Gastrocnemius medialis (tissue), 4 donors: Measurements from ENCODE around the gene MAG. TPM values are rescaled to one million over a fixed set of nuclear protein-coding genes. Genes with fewer than 3 reads are reported as not detected.

Experiments used
- ATAC-seq, 2 donors: fragments of 150-250 bp; one replicate each; pipeline ENCODE4 v1.9.1; 2016
- DNase-seq, 2 donors: peaks; one replicate each; pipeline ENCODE4 v3.0.0-alpha.2; 2019
- H3K27ac ChIP-seq, 4 donors: fragments of 200-600 bp; sonication (generic); 1 replicate in 1 of 4; 2 replicates in 3 of 4; pipeline ENCODE4 v1.5.1; 2016 to 2018; ENCODE audit warnings: mild to moderate bottlenecking in 2 of 4, moderate library complexity in 1 of 4
- H3K27me3 ChIP-seq, 3 donors: fragments of 200-600 bp; sonication (generic) in 2 of 3; 1 replicate in 1 of 3; 2 replicates in 2 of 3; pipeline versions ENCODE4 v1.5.1 to v1.6.0; 2016 to 2019; ENCODE audit warnings: mild to moderate bottlenecking in 1 of 3, moderate library complexity in 1 of 3
- H3K36me3 ChIP-seq, 2 donors: fragments of 200-600 bp; sonication (generic) in 1 of 2; one replicate each; pipeline ENCODE4 v1.5.1; 2017 to 2018
- H3K4me1 ChIP-seq, 2 donors: fragments of 200-600 bp; sonication (generic) in 1 of 2; one replicate each; pipeline ENCODE4 v1.5.1; 2016 to 2017; ENCODE audit warnings: mild to moderate bottlenecking in 2 of 2
- H3K4me3 ChIP-seq, 4 donors: fragments of 200-600 bp; sonication (generic) in 3 of 4; 1 replicate in 1 of 4; 2 replicates in 3 of 4; pipeline ENCODE4 v1.5.1; 2016 to 2019; ENCODE audit warnings: mild to moderate bottlenecking in 2 of 4
- H3K9me3 ChIP-seq, 3 donors: fragments of 200-600 bp; sonication (generic) in 2 of 3; 1 replicate in 1 of 3; 2 replicates in 2 of 3; pipeline ENCODE4 v1.5.1; 2016 to 2019
- CTCF ChIP-seq, 5 experiments: fragments of 450-650 bp in 3 of 5; fragments of 200-600 bp in 2 of 5; sonication (generic) in 2 of 5; IDR thresholded peaks in 4 of 5; conservative IDR thresholded peaks in 1 of 5; 1 replicate in 4 of 5; 2 replicates in 1 of 5; pipeline ENCODE4 v1.5.1; 2016 to 2019; ENCODE audit warnings: antibody characterized with exemption in 5 of 5, mild to moderate bottlenecking in 3 of 5, moderate library complexity in 3 of 5
- POLR2A ChIP-seq, 2 donors: fragments of 450-650 bp; IDR thresholded peaks; one replicate each; pipeline ENCODE4 v1.6.1; 2017; ENCODE audit warnings: antibody characterized with exemption in 2 of 2, mild to moderate bottlenecking in 2 of 2, moderate library complexity in 2 of 2
- in situ Hi-C, 4 donors: fragments of 200-750 bp; cut with MboI; loops; one replicate each; pipeline versions ENCODE4 v1.15.0 to v1.8.0; 2017; ENCODE audit warnings: low sequenced_read_pairs in 4 of 4
- intact Hi-C: fragments of 100-400 bp; cut with DNase I; formaldehyde crosslinking; loops from one replicate; pipeline ENCODE4 v1.15.1; 2023; ENCODE audit warnings: low total_unique reads
- total RNA-seq, 4 donors: library from RNA; depleted of rRNA; stranded (reverse); fragments of >200 nt; gene quantifications; one replicate each; pipeline versions ENCODE4 v1.1.0 to v1.2.3, GENCODE V29; 2016

Gene MAG
- total RNA-seq, 4 donors from 2014 or later: 0.24 to 1.5 TPM; not detected in 2

- Histone ChIP-seq H3K4me3 (no peak overlapping the region), H3K36me3 (no peaks in the 10 kb centered on the region), H3K4me1 (no peaks in the 10 kb centered on the region), H3K9me3 (no peaks in the 10 kb centered on the region), H3K27ac (no peak overlapping the region), H3K27me3 (peaks cover 12 to 35% (median 26%) of the 10 kb centered on the region in 3 donors)
- intact Hi-C loops: no loop called here
- TF ChIP-seq POLR2A (IDR thresholded peaks at IDR 0.05) (no peak), CTCF (IDR thresholded peaks at IDR 0.05 in 4 of 5, conservative IDR thresholded peaks at IDR 0.05 in 1 of 5) (no peak)
- ATAC-seq (no peak), DNase-seq (no peak)
- in situ Hi-C loops: no loop called here
These were observed 8.3 kb downstream of the MAG start for GRCh38 chr19:35300339-35300649.

GRCh38 chr19:35301961-35302360, 10.0 kb downstream of the MAG start:
- in situ Hi-C loops (no loop called here), intact Hi-C loops (no loop called here)
- DNase-seq (no peak), ATAC-seq (no peak)
- no peaks in the 10 kb centered on the region for H3K4me1 ChIP-seq
- no peaks in the 10 kb centered on the region for H3K36me3 ChIP-seq
- TF ChIP-seq POLR2A (IDR thresholded peaks at IDR 0.05) (no peak), CTCF (IDR thresholded peaks at IDR 0.05 in 4 of 5, conservative IDR thresholded peaks at IDR 0.05 in 1 of 5) (no peak)
- no peak overlapping the region for H3K27ac ChIP-seq
- H3K27me3 ChIP-seq: peaks cover 12 to 35% (median 26%) of the 10 kb centered on the region in 3 donors
- no peak overlapping the region for H3K4me3 ChIP-seq
- H3K9me3 ChIP-seq: no peaks in the 10 kb centered on the region

GRCh38 chr19:35302446-35302845, 10.5 kb downstream of the MAG start:
- ATAC-seq: no peak
- Histone ChIP-seq H3K36me3 (no peaks in the 10 kb centered on the region), H3K4me3 (no peak overlapping the region), H3K9me3 (no peaks in the 10 kb centered on the region), H3K27me3 (peaks cover 11 to 35% (median 26%) of the 10 kb centered on the region in 3 donors), H3K27ac (no peak overlapping the region), H3K4me1 (no peaks in the 10 kb centered on the region)
- in situ Hi-C loops: no loop called here
- no peak for DNase-seq
- intact Hi-C loops: no loop called here
- TF ChIP-seq CTCF (IDR thresholded peaks at IDR 0.05 in 4 of 5, conservative IDR thresholded peaks at IDR 0.05 in 1 of 5) (no peak), POLR2A (IDR thresholded peaks at IDR 0.05) (no peak)

GRCh38 chr19:35303357-35303915, 11.5 kb downstream of the MAG start:
- Histone ChIP-seq H3K4me1 (no peaks in the 10 kb centered on the region), H3K27ac (no peak overlapping the region), H3K27me3 (peaks cover 6 to 28% (median 22%) of the 10 kb centered on the region in 3 donors), H3K4me3 (no peak overlapping the region), H3K36me3 (no peaks in the 10 kb centered on the region), H3K9me3 (no peaks in the 10 kb centered on the region)
- ATAC-seq (no peak), DNase-seq (no peak)
- intact Hi-C loops (no loop called here), in situ Hi-C loops (no loop called here)
- no peak for TF ChIP-seq CTCF (IDR thresholded peaks at IDR 0.05 in 4 of 5, conservative IDR thresholded peaks at IDR 0.05 in 1 of 5)
- no peak for TF ChIP-seq POLR2A (IDR thresholded peaks at IDR 0.05)

GRCh38 chr19:35304036-35304435, 12.1 kb downstream of the MAG start:
- Histone ChIP-seq H3K27me3 (peaks cover 6 to 22% (median 21%) of the 10 kb centered on the region in 3 donors), H3K4me3 (no peak overlapping the region), H3K4me1 (no peaks in the 10 kb centered on the region), H3K27ac (no peak overlapping the region), H3K9me3 (no peaks in the 10 kb centered on the region), H3K36me3 (no peaks in the 10 kb centered on the region)
- DNase-seq (no peak), ATAC-seq (no peak)
- in situ Hi-C loops (no loop called here), intact Hi-C loops (no loop called here)
- no peak for TF ChIP-seq POLR2A (IDR thresholded peaks at IDR 0.05)
- TF ChIP-seq CTCF (IDR thresholded peaks at IDR 0.05 in 4 of 5, conservative IDR thresholded peaks at IDR 0.05 in 1 of 5): no peak
